ELF-1 (cell line): ENCODE measurements around the gene CCDC192.

Source experiments
- DNase-seq: peaks from one replicate; pipeline ENCODE4 v3.0.0-alpha.2; 2016; ENCODE audit warnings: low read depth, low spot score

CCDC192 gene

DNA sequence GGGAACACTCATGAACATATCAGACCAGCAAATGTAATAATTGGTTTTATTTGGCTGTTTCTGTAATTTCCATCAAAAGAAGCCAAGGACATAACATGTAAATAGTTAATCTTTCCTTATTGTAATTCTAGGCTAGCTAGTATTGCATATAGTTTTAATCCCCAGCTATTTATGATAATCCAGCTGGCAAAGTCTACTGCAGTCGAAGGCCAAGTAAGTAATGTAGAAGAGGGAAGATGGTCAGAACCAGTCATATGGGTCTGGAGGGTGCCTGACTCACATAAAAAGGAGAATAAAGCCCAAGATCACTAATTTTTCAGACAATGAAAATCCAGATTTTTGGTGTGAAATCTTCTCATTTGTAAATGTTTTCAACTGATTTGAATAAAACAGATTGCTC lies 106.3 kb downstream of the CCDC192 start:
- no peak for DNase-seq

DNA sequence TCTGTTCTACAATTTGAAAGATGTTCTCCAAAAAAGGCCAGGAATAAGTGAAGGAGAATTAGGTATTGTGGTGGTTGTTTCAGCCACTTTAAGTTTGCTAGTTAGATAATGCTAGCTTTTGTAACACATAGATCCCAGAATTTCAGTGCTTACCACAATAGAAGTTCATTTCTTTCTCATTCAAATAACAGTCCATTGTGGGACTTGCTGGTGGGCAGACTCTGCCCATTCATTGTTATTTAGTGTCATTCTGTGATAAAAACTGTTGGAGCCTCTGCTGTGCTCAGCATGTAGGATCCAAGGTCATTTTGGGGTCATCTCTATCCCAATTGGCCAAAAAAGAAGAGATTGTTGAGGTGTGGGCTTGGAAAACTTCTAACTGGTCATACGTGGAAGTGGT lies 106.8 kb downstream of the CCDC192 start:
- DNase-seq = no peak

DNA sequence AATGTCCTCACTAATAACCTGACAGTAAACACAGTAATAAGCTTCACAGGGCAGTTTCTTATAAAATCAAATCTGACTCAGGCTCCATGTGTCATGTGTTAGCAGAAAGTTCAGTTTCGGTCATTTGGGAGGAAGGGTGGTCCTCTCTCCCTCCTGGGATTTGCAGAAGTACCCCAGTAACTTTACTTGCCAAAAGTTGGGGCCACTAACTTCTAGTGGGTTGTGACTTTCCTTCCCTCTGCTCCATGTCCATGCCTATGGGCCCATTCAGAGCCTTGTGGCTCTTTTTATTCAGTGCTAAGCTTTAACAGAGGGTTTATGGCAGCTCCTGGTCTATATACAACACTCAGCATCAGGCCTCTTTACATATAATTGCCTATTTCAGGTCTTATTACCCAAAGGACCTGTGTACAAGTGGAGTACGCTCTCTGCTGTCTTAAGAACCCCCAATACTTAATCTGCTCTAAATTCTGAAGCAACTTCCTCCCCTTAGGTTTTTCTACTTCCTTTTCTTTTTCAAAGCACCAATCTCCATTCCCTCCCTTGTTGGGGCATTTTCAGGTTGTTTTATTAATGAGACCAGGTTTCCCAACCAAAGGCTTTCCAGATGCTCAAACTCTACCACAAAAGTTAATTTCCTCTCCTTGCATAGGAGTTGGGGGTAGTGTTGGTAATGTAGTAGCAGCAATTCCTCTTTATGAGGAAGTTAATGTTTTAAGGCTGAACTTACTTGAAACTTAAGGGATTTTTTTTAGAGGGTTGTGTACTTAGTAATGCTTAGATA lies 107.7 kb downstream of the CCDC192 start:
- no peak for DNase-seq

DNA sequence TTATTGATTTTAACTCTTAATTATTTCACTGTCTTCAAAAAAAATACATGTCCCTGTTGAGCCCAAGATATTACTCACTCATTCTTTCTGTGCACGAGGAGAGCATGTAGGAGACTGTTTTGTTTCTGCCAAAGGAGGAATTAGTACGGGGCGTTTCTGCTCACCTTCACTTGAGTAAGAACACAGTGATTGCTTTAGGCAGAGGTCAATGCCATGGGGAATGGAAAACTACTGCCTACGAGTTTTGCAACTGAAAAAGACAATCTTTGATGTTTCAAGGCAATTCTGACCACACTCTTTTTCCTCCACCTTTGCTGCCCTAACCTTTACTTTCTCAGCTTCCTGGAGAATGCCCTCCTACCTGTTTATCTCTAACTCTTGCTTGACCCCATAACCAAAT lies 109.4 kb downstream of the CCDC192 start:
- no peak for DNase-seq

DNA sequence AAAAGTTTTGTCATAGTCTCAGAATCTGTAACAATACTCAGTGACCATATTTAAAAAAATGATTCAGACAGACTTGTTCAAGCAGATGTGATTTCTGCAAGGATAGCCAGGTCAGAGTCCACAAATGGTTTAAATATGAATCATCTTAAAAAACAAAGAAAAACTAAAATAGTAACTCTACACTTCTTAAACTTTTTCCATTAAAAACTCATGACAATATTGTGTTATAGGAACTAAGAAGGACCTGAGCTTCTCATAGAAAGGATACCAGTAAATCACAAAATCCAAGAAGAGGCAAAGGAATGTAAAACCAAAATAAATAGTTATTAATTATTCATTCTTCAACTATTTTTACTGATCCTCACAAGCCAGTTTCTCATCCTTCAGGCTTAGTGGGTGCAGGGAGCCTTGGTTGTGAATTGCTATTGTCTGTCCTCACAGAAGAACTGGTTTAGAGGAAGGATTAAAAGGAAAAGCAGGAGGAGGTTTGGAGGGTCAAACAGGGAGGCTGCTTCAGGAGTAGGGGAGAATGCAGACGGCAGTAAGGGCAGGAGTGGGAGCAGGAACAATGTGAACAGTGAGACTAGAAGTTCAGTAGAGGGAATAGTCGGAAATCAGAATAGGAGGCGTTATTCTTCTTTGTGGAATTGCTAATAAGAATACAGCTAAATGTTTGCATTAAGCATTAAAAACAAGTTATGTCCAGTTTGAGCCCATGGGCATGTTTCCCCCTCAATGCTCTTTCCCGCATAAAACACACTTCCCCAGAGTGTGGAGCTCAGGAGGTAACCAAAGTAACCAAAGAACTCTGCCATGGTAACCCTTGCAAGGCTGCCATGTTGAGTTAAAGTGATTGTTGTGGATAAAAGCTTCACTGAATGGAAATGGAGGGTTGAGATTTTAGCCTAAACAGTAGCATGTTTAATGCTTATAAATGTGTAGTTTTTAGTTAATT lies 110.7 kb downstream of the CCDC192 start:
- DNase-seq = no peak

DNA sequence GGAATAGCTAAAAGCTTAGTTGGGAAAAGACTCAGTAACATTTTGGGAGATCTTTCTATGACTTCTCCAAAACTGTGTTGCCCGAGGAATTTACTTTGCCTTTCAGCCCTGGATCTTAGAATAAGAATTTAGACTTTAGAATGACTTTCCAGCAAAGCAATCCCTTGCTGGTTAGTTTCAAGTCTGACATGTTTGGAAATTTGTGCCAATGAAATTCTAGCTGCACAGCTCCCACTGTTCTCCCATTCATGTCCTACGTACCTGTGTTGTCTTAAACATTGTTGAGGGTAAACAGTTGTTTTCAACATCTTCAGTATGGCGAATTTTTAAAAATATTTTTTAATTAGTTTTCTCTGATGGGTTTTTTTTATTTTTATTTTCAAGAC lies 111.4 kb downstream of the CCDC192 start:
- no peak for DNase-seq

DNA sequence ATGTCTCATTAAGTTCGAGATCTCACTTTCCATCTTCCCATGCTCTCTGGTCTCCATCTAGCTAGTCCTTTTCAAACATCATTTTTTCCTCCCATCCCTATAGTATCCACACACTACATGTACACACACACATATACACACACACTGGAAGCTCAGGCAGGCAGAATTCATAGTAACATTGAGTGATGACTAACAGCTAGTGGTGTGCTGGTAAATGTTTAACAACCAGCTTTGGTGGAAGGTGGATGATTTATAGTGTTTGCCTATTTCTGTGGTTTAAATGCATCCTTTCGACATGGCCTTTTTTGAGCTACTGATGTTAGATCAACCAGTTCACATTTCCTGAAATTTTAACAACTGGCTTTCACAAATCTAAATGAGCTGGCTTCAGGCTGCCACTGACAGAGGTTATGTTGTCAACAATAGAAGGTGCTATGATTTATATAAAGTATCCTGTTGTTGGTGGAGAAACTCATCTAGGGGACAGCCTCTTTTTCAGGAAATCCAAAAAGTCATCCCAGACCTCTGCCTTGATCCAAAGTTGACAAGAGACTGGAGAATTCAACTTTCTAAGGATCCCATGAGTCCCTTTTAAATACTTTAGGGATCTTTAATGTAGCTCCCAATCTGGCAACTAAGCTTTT lies 117.8 kb downstream of the CCDC192 start:
- no peak for DNase-seq

DNA sequence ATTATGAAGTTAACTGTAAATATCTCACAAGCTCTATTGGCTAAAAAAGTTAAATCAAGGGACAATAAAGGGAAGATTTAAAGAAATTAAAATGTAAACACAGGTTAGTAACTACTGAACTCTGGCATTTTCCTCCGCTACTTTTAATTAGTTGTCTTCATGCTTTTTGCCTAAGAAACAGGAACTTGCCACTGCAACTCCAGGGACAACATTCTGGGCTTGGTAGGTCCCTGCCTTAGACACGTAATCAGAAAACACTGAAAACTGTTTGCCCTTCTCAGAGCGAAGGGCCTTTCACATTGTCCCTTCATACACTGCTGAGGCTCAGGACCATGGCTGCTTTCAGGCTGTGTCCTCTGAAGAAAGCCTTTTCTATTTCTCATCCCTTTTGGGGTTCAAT lies 118.7 kb downstream of the CCDC192 start:
- no peak for DNase-seq

DNA sequence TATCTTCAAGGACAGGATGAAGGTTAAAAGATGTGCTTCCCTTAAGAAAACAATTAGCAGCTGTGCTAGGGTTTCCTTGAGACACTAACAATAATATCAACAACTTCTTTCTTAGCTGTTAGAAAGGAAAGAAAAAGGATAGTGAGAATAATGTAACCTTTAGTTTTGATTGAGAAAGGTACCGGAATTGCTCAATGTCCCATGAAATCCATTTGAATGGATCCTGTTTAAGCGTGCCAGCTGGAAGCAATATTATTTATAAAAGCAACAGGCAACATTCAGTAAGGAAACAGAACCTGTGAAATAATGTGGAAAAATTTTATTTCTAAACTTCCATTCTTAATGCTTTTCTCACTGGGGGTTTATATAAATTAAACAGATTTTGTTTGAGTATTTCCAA lies 120.9 kb downstream of the CCDC192 start:
- DNase-seq = no peak

DNA sequence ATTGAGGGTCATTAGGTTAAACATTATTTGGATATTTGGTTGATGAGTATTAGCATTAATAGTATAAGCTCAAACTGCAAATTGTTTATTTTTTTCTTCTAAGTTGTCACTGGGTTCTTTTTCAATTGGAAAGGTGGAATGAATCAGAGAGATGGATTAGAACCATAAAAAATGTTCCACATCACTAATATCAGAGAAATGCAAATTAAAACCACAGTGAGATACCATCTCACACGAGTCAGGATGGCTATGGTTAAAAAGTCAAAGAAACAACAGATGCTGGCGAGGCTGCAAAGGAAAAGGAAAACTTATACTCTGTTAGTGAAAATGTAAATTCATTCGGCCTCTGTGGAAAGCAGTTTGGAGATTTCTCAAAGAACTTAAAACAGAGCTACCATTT lies 122.8 kb downstream of the CCDC192 start:
- no peak for DNase-seq

DNA sequence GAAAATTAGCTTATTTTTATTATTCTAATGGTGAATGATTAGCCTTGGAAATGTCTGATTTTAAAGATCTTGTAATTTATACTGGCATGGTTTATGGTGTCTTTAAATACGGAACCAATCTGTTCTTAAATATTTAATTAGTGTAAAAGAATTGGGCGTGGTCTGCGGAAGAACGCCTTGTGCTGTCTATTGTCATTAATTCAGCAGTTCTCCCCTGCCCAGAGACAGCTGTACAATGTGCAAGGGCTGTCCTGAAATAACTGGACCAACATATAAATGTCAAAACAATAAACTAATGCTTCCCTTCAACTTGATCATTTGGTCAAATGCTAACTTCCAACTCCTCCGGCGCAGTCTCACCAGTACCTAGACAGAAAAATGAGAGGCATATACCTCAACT lies 124.3 kb downstream of the CCDC192 start:
- DNase-seq = no peak

DNA sequence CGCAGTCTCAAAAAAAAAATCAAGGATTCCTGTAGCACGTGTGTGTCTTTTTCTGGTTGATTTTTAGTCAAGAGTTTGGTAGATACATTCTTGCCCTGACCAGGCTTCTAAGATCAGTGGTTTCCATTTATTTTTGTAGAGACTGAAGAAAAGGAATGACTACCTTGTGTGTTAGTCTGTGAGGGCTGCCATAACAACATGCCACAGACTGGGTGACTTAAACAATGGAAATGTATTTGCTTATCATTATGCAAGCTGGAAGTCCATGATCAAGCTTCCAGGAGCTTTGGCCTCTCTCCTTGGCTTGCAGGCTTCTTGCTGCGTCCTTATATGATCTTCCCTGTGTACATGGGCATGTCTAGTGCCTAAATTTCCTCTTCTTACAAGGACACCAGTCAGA lies 127.0 kb downstream of the CCDC192 start:
- no peak for DNase-seq

DNA sequence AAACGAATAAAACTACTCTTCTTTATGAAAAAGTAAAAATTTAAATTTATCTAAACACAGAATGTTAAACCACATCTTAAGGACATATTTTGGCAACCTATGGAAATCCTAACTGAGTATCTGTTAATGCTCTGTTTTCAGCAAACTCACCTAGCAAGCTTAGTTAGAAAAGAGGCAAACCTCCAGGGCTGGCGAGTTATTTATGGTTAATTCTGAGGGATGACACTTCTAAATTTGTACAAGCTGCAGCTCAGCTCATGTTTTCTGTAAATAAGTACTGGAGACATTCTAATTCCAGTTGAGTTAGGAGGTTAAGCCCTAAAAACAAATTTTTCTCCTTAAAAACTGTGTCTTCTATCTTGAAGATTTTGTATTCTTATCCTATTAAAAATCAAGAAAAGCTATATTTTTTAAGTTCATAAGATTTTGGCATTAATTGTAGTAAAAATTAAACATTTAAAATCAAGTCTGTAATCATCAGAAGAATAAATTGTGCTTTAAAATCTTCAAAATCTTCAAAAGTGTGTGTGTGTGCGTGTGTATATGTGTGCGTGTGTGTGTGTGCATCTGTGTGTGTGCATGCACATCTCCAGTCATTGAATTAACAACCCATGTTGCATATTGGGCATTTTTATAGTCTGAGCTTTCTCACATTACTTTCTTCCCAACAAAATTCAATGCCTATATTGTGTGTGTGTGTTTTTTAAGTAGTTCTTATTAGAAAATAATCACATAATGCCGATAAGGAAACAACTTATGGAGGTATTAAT lies 127.8 kb downstream of the CCDC192 start:
- no peak for DNase-seq

DNA sequence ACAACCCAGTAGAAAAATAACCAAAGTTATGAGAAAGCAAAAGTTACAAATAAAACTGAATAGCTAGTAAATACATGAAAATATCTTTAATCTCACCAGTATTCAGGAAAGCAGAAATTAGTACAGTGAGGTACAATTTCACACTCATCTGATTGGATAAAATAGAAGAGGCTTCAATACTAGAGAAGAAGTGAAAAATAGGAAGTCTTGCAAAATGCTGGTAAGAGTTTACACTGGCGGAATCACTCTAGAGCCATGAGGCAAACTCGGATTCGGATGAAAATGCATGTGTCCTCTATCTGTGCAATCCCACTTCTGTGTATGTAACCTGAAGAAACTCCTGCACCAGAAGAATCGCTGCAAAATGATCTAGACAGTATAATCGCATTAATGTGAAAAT lies 128.9 kb downstream of the CCDC192 start:
- no peak for DNase-seq

DNA sequence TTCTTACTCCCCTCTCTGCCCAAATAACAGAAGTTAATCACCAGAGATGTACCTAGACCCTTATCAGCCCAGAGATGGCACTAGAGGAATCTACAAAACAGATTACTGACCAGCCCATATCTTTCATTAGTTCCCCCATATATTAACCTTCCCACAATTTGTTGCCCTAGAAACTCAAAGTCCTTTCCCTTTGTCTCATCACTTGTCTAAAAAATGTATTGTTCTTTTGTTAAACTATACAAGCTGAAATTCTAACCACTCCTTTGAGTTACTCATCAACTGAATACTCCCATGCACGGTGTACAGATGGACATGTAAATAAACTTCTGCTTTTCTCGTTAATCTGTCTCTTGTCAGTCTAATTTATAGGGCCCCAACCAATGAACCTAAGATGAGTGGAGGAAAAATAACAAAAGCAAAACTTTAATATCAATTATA lies 130.9 kb downstream of the CCDC192 start:
- DNase-seq = no peak

DNA sequence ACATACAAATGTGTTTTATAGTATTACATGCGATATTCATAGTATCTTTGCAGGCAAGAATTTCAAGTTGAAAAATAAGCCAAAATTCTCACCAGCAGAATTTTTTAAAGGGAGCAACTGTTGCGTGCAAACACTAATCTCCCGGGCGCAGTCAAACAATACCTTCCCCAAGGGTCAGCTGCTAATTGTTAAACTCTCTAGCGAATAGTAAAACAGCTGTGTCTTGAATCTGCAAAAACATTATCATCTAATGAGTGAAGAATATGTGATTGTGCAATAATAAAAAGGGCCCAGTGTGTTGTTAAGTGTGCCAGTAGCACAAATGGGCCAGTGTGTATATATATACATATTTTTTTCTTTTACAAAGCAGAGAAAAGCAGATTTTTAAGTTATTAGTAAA lies 131.4 kb downstream of the CCDC192 start:
- no peak for DNase-seq

DNA sequence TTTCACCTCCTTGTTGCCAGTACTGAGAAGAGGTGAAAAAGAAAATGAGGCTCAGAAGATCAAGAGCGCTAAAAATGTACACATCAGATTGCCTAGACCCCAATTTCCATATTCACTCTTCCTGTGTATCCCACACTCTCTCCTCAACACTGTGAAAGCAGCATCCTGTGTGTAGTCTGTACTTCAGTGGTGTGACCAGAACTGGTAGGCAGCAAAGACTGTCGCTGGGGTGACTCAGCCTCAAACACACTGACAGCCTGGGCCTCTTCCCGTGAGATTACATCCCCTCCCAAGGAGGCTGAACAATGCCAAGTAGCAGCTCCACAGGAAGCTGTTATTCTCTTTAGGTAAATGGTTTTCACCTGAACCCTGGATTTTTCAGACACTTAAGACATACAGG lies 135.5 kb downstream of the CCDC192 start:
- peak; percentile 9 for DNase-seq

DNA sequence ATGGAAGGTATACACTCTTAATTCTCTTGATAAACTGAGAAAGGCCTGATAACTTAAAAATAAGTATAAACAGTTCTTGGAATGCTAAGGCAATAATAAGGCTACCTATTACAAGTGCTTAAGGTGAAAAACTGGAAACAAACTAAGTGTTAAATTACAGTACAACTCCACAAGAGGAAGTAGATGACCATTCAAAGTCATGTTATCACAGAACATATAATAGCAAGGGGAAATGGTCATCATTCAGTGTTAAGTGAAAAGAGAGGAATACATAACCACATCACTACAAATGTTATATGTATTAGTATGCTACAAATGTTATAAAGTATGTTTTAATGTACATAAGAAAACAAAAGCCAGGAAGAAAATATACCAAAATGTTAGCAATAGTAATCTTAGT lies 135.9 kb downstream of the CCDC192 start:
- no peak for DNase-seq

DNA sequence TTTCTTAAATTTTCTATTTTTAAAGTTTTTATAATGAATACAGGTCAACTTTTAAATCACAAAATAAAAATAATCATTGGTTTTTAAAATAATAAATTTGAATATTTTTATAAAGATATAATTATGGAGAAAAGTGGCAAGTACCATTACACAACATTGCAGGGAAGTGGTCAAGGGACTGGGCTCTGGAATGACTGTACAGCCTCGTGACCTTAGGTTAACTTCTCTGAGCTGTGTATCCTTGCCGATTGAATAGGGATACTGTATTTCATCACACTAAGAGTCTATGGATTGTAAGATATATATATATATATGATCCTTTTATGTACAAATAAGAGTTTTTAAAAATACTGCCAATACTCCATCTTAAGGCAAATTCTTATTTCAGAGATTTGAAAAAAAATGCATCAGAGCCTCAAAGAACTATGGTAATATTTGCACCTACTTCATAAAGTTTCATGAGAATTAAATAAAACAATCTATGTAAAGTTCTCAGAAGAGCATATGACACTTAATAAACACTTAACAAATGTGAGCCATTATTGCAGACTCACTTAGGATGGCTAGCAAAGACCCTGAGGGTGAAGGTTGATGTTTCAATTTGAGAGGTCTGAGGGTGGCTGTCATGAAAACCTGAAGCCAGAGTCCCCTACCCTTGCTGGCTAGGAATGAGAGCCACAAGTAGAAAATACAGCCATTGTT lies 136.5 kb downstream of the CCDC192 start:
- DNase-seq = no peak

DNA sequence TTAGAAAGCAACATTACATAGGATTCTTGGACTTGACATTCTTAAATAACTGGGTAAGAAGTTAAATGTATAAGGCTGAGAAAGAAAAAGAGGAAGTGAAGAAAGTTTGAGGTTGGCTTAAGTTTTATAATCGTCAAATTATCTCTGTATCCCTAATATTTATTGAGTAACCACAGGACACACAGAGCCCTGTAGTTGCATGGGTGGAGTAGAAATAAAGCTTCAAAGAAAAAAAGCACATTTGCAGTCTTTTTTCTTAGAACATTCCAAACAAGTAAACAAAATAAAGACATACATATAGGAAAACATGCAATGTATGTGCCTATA lies 137.0 kb downstream of the CCDC192 start:
- no peak for DNase-seq

DNA sequence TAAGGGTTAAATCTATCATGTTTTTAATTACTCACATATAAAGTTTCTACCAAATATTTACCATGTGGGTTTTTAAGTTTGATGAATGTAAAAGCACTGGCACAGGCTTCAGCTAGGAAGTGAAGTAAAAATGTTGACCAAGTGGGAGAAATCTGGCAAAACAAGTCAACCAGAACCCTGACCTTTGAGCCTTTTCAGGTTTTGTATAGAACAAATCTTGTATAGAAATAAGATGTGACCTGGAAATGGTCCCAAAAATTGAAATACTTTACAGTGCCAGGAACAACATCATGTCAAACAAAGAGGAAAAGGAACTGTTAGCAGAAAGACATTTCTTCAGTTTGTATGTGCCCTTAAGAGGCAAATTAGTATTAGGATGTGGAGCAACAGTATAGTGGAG lies 137.6 kb downstream of the CCDC192 start:
- no peak for DNase-seq
